H1 (cell line): ENCODE results near the gene TNXB. TPM values are rescaled to one million over a fixed set of nuclear protein-coding genes. Genes with fewer than 3 reads are reported as not detected.

Experiments
- CTCF ChIA-PET: fragments of 300-600 bp; sonication (Branson Sonifier 250); formaldehyde crosslinking; loops from one replicate; lab custom pipeline; 2021; ENCODE audit not compliant: partially characterized antibody; lab: Charles Lee
- POLR2A ChIA-PET: fragments of 300-600 bp; sonication (Branson Sonifier 250); formaldehyde crosslinking; loops from one replicate; lab custom pipeline; 2021; ENCODE audit warnings: inconsistent platforms; ENCODE audit not compliant: partially characterized antibody; lab: Charles Lee
- DNase-seq, 2 experiments: peaks; one replicate each; pipeline versions ENCODE4 v3.0.0 to v3.0.0-alpha.2; 2010 to 2022; ENCODE audit warnings: low spot score in 2 of 2, low read depth in 1 of 2, mixed read lengths in 1 of 2
- FAIRE-seq: peaks from 2 replicates; lab custom pipeline; 2011; peaks lifted over from hg19 to GRCh38; lab: Jason Lieb, UNC
- H2AFZ ChIP-seq: 2 replicates; pipeline ENCODE4 v1.8.1; 2012; ENCODE audit warnings: low read length, inconsistent platforms
- H2AK5ac ChIP-seq: 2 replicates; pipeline ENCODE4 v1.6.1; 2013; ENCODE audit warnings: low read depth, low read length
- H2BK120ac ChIP-seq: replicated peaks from 2 replicates; pipeline ENCODE3; 2013; ENCODE audit warnings: low read depth, low read length, inconsistent platforms
- H2BK12ac ChIP-seq: 2 replicates; pipeline ENCODE4 v1.6.1; 2013; ENCODE audit warnings: low read depth, low read length
- H2BK15ac ChIP-seq: 2 replicates; pipeline ENCODE4 v1.6.1; 2013; ENCODE audit warnings: low read length
- H2BK20ac ChIP-seq: 2 replicates; pipeline ENCODE4 v1.6.1; 2013; ENCODE audit warnings: low read length
- H2BK5ac ChIP-seq: 2 replicates; pipeline ENCODE4 v1.6.1; 2013; ENCODE audit warnings: low read depth, low read length
- H3K14ac ChIP-seq: 2 replicates; pipeline ENCODE4 v1.6.1; 2013; ENCODE audit warnings: inconsistent platforms; ENCODE audit not compliant: insufficient read length
- H3K18ac ChIP-seq: 2 replicates; pipeline ENCODE4 v1.6.1; 2013; ENCODE audit warnings: low read length; ENCODE audit errors: extremely low read depth
- H3K23ac ChIP-seq: 2 replicates; pipeline ENCODE4 v1.6.1; 2013; ENCODE audit warnings: inconsistent platforms; ENCODE audit not compliant: insufficient read length
- H3K23me2 ChIP-seq: 2 replicates; pipeline ENCODE4 v1.6.1; 2013; ENCODE audit warnings: low read depth, low read length
- H3K27ac ChIP-seq: 2 replicates; pipeline ENCODE4 v1.6.1; 2011; ENCODE audit warnings: low read depth, low read length, inconsistent platforms
- H3K27me3 ChIP-seq, 4 experiments: replicated peaks in 1 of 4; 1 replicate in 1 of 4; 2 replicates in 3 of 4; pipeline versions ENCODE4 v1.6.1 to v1.8.1; 2011 to 2013; ENCODE audit warnings: low read length in 3 of 4, mild to moderate bottlenecking in 3 of 4, inconsistent platforms in 2 of 4, mixed read lengths in 2 of 4, moderate library complexity in 1 of 4; ENCODE audit not compliant: control insufficient read depth in 3 of 4, insufficient read depth in 3 of 4; ENCODE audit errors: extremely low read depth in 1 of 4
- H3K36me3 ChIP-seq, 4 experiments: 2 replicates each; pipeline versions ENCODE4 v1.6.1 to v1.8.1; 2011 to 2013; ENCODE audit warnings: mild to moderate bottlenecking in 4 of 4, low read length in 3 of 4, moderate library complexity in 2 of 4, control low read depth in 1 of 4, inconsistent platforms in 1 of 4; ENCODE audit not compliant: insufficient read depth in 4 of 4, control insufficient read depth in 2 of 4
- H3K4ac ChIP-seq: replicated peaks from 2 replicates; pipeline ENCODE3; 2013; ENCODE audit warnings: low read length, low read depth, mixed read lengths, inconsistent platforms; ENCODE audit not compliant: insufficient read length
- H3K4me1 ChIP-seq, 4 experiments: replicated peaks in 1 of 4; 1 replicate in 1 of 4; 2 replicates in 3 of 4; pipeline versions ENCODE4 v1.6.1 to v1.8.1; 2011 to 2013; ENCODE audit warnings: low read length in 3 of 4, inconsistent platforms in 2 of 4, mixed read lengths in 1 of 4; ENCODE audit not compliant: insufficient read depth in 4 of 4, control insufficient read depth in 3 of 4
- H3K4me2 ChIP-seq, 2 experiments: 2 replicates each; pipeline versions ENCODE4 v1.6.1 to v1.8.1; 2011 to 2013; ENCODE audit warnings: low read depth in 2 of 2, low read length in 2 of 2, control low read depth in 1 of 2, inconsistent platforms in 1 of 2, mild to moderate bottlenecking in 1 of 2; ENCODE audit not compliant: insufficient read depth in 1 of 2
- H3K4me3 ChIP-seq, 4 experiments: fragments of 200-600, 300-600 bp in 1 of 4; sonication (generic), shearing (Covaris generic), sonication (Bioruptor Twin) in 1 of 4; 2 replicates each; pipeline versions ENCODE4 v1.5.1 to v1.8.1; 2011 to 2016; ENCODE audit warnings: low read length in 4 of 4, low read depth in 3 of 4, control low read depth in 2 of 4, inconsistent platforms in 2 of 4, mild to moderate bottlenecking in 2 of 4, mixed read lengths in 1 of 4, moderate library complexity in 1 of 4; ENCODE audit not compliant: insufficient read depth in 2 of 4; ENCODE audit errors: extremely low read depth in 1 of 4
- H3K56ac ChIP-seq: replicated peaks from 2 replicates; pipeline ENCODE3; 2013; ENCODE audit warnings: low read depth, mild to moderate bottlenecking, mixed read lengths, low read length, inconsistent platforms; ENCODE audit not compliant: insufficient read length
- H3K79me1 ChIP-seq: 2 replicates; pipeline ENCODE4 v1.6.1; 2013; ENCODE audit warnings: low read depth, low read length, control low read depth
- H3K79me2 ChIP-seq, 2 experiments: 2 replicates each; pipeline versions ENCODE4 v1.6.1 to v1.8.1; 2012 to 2013; ENCODE audit warnings: low read length in 2 of 2, mild to moderate bottlenecking in 2 of 2, inconsistent platforms in 1 of 2; ENCODE audit not compliant: insufficient read depth in 2 of 2, control insufficient read depth in 1 of 2
- H3K9ac ChIP-seq, 4 experiments: replicated peaks in 1 of 4; 1 replicate in 1 of 4; 2 replicates in 3 of 4; pipeline versions ENCODE4 v1.6.1 to v1.8.1; 2011 to 2013; ENCODE audit warnings: low read depth in 3 of 4, low read length in 3 of 4, control low read depth in 2 of 4, mild to moderate bottlenecking in 2 of 4, moderate library complexity in 2 of 4, inconsistent platforms in 1 of 4; ENCODE audit errors: extremely low read depth in 1 of 4
- H3K9me3 ChIP-seq, 2 experiments: 2 replicates each; pipeline versions ENCODE4 v1.6.1 to v1.8.1; 2012 to 2013; ENCODE audit warnings: mild to moderate bottlenecking in 2 of 2, moderate library complexity in 2 of 2, control low read depth in 1 of 2, inconsistent platforms in 1 of 2, low read depth in 1 of 2, low read length in 1 of 2, mixed read lengths in 1 of 2; ENCODE audit not compliant: insufficient read depth in 2 of 2
- H4K20me1 ChIP-seq, 2 experiments: replicated peaks in 1 of 2; 2 replicates each; pipeline versions ENCODE3 to v1.8.1; 2011 to 2013; ENCODE audit warnings: inconsistent platforms in 2 of 2, low read length in 2 of 2, mild to moderate bottlenecking in 1 of 2; ENCODE audit not compliant: insufficient read depth in 2 of 2, control insufficient read depth in 1 of 2
- H4K5ac ChIP-seq: 2 replicates; pipeline ENCODE4 v1.6.1; 2013; ENCODE audit warnings: low read length, low read depth, mixed read lengths, inconsistent platforms; ENCODE audit not compliant: insufficient read length
- H4K8ac ChIP-seq: 2 replicates; pipeline ENCODE4 v1.8.0; 2013; ENCODE audit warnings: mild to moderate bottlenecking, moderate library complexity, low read length, inconsistent platforms; ENCODE audit not compliant: insufficient read depth; ENCODE audit errors: extremely low read depth
- H4K91ac ChIP-seq: replicated peaks from 2 replicates; pipeline ENCODE3; 2013; ENCODE audit warnings: low read length, mixed read lengths, inconsistent platforms; ENCODE audit not compliant: insufficient read length
- CEBPB ChIP-seq: IDR thresholded peaks from 2 replicates; pipeline ENCODE4 v1.6.1; 2012; ENCODE audit warnings: low read depth, low read length
- CHD2 ChIP-seq: IDR thresholded peaks from 2 replicates; pipeline ENCODE4 v1.6.1; 2012; ENCODE audit warnings: low read length, improper control_type of control experiment
- CTBP2 ChIP-seq: IDR thresholded peaks from 2 replicates; pipeline ENCODE4 v1.7.0; 2011; ENCODE audit warnings: borderline replicate concordance, mild to moderate bottlenecking, moderate library complexity, mixed read lengths, low read length; ENCODE audit not compliant: insufficient read depth, insufficient read length
- GABPA ChIP-seq: IDR thresholded peaks from 2 replicates; pipeline ENCODE4 v1.6.1; 2011; ENCODE audit warnings: mild to moderate bottlenecking, low read length, moderate library complexity, borderline replicate concordance; ENCODE audit not compliant: insufficient read depth
- JUND ChIP-seq: IDR thresholded peaks from 2 replicates; pipeline ENCODE4 v1.6.1; 2011; ENCODE audit warnings: mild to moderate bottlenecking, improper control_type of control experiment, low read length
- RBBP5 ChIP-seq: IDR thresholded peaks from 2 replicates; pipeline ENCODE4 v1.7.1; 2012; ENCODE audit warnings: low read depth, mild to moderate bottlenecking, inconsistent platforms, low read length, moderate library complexity, borderline replicate concordance
- RFX5 ChIP-seq: IDR thresholded peaks from 2 replicates; pipeline ENCODE4 v1.6.1; 2011; ENCODE audit warnings: low read depth, low read length, improper control_type of control experiment, borderline replicate concordance
- TAF7 ChIP-seq: optimal IDR thresholded peaks from 2 replicates; pipeline ENCODE3; 2011; ENCODE audit warnings: low read depth, mild to moderate bottlenecking, inconsistent platforms, low read length, moderate library complexity, borderline replicate concordance
- WGBS, 2 experiments: shearing (Covaris generic) in 1 of 2; methylation state at CpG; one replicate each; pipeline versions ENCODE4 v1.1.6 to v1.1.7; 2013 to 2015; ENCODE audit warnings: low lambda C conversion rate in 2 of 2, mixed read lengths in 2 of 2, inconsistent platforms in 1 of 2, low coverage in 1 of 2, missing lambda C conversion rate in 1 of 2; ENCODE audit not compliant: insufficient replicate concordance in 2 of 2, insufficient coverage in 1 of 2, insufficient read length in 1 of 2; ENCODE audit errors: extremely low coverage in 1 of 2, missing lambda C conversion rate in 1 of 2; 5-methylcytosine and 5-hydroxymethylcytosine counted together
- polyA plus RNA-seq, 7 experiments: library from polyadenylated mRNA; depleted of rRNA in 3 of 7; stranded (reverse) in 5 of 7; unstranded in 2 of 7; fragments of >200 nt in 5 of 7; fragments of 200-250 nt in 2 of 7; gene quantifications; 1 replicate in 5 of 7; 2 replicates in 1 of 7; 4 replicates in 1 of 7; pipeline versions ENCODE4 v1.2.1 to v1.2.3, GENCODE V29; 2011 to 2013; ENCODE audit warnings: missing spikeins in 2 of 7, mixed read lengths in 2 of 7
- total RNA-seq: library from RNA; stranded (reverse); fragmentation: NEBNext Ultra II Directional; extraction: Animal tissue kit (Norgen Biotek cat#: 25700); gene quantifications from 2 replicates; pipeline ENCODE4 v1.2.1, GENCODE V29; 2021
- TF ChIP-seq, protein P1 (sequence below): IDR thresholded peaks from 2 replicates; pipeline ENCODE4 v1.6.1; 2011; ENCODE audit warnings: low read depth, mild to moderate bottlenecking, low read length; ENCODE audit not compliant: insufficient read depth
- TF ChIP-seq, protein P2 (sequence below): IDR thresholded peaks from 2 replicates; pipeline ENCODE4 v1.6.1; 2011; ENCODE audit warnings: low read length, improper control_type of control experiment
- TF ChIP-seq, protein P3 (sequence below): IDR thresholded peaks from 2 replicates; pipeline ENCODE4 v1.6.1; 2012; ENCODE audit warnings: low read length, inconsistent platforms

The TNXB gene
- total and polyA plus RNA-seq, 2 of the 8 experiments (the other 6 are each of a cell fraction or from before 2014, with no cell fraction given): 3.1 to 4.8 TPM

DNA sequence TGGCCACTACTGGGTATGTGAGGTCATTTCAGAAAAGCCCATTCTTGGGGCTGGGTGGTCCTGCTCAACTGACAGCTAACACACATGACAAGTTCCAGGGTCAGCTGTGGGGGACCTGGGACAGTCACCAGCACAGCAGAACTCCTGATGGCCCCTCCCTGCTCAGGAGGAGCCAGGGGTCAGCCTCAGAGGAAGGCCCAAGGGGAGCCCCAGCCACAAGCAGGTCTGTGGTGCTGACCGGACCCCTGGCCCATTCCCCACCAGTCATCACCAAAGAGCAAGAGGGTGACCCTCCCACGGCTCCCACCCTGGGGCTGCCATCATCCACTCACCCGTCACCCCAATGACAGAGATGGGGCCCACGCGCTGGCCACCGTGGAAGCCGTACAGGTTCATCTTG is 52.9 kb downstream of the TNXB start:
- no peak overlapping the region for H2BK12ac ChIP-seq
- no peak overlapping the region for H2BK15ac ChIP-seq
- no peak overlapping the region for H4K5ac ChIP-seq
- ChIA-PET POLR2A (no interaction called here), CTCF (interaction anchor here (4.1 kb wide), 1 partner anchor 8 kb away, joined by 38 read pairs; no protein-coding TSS in a partner anchor)
- no peak overlapping the region for H3K27ac ChIP-seq
- H3K4me3 ChIP-seq: no peak overlapping the region
- H2BK5ac ChIP-seq: no peak overlapping the region
- no peaks in the 10 kb centered on the region for H3K9me3 ChIP-seq
- H4K20me1 ChIP-seq: no peaks in the 10 kb centered on the region
- H3K79me2 ChIP-seq: no peaks in the 10 kb centered on the region
- H3K4me2 ChIP-seq: no peak overlapping the region
- no peak overlapping the region for H2BK20ac ChIP-seq
- no peak overlapping the region for H3K23ac ChIP-seq
- no peak overlapping the region for H3K9ac ChIP-seq
- H2AFZ ChIP-seq: no peak overlapping the region
- 60% methylated on average over 1 of the region's 7 CpGs; no CpG with 5 or more reads in 1 of the 2 experiments for WGBS, 2 experiments
- H4K91ac ChIP-seq: no peak overlapping the region
- H3K56ac ChIP-seq: no peak overlapping the region
- no peaks in the 10 kb centered on the region for H3K79me1 ChIP-seq
- H3K18ac ChIP-seq: no peak overlapping the region; the same call in 1 of the 2 replicates
- no peak overlapping the region for H2AK5ac ChIP-seq
- no peak for FAIRE-seq
- no peak overlapping the region for H2BK120ac ChIP-seq
- H3K4ac ChIP-seq: no peak overlapping the region
- H3K27me3 ChIP-seq: no peaks in the 10 kb centered on the region
- no peak for DNase-seq
- H3K23me2 ChIP-seq: peaks cover 1% of the 10 kb centered on the region; the same call in 1 of the 2 replicates
- no peak overlapping the region for H4K8ac ChIP-seq
- no peak overlapping the region for H3K14ac ChIP-seq
- no peaks in the 10 kb centered on the region for H3K4me1 ChIP-seq
- H3K36me3 ChIP-seq: no peaks in the 10 kb centered on the region
- TF ChIP-seq JUND (no peak), RFX5 (no peak), CHD2 (no peak), CTBP2 (no peak), GABPA (no peak), TAF7 (no peak), CEBPB (no peak), RBBP5 (no peak)
- TF ChIP-seq, protein P1, sequence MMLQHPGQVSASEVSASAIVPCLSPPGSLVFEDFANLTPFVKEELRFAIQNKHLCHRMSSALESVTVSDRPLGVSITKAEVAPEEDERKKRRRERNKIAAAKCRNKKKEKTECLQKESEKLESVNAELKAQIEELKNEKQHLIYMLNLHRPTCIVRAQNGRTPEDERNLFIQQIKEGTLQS: no peak
- TF ChIP-seq, protein P2, sequence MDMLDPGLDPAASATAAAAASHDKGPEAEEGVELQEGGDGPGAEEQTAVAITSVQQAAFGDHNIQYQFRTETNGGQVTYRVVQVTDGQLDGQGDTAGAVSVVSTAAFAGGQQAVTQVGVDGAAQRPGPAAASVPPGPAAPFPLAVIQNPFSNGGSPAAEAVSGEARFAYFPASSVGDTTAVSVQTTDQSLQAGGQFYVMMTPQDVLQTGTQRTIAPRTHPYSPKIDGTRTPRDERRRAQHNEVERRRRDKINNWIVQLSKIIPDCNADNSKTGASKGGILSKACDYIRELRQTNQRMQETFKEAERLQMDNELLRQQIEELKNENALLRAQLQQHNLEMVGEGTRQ: no peak
- TF ChIP-seq, protein P3, sequence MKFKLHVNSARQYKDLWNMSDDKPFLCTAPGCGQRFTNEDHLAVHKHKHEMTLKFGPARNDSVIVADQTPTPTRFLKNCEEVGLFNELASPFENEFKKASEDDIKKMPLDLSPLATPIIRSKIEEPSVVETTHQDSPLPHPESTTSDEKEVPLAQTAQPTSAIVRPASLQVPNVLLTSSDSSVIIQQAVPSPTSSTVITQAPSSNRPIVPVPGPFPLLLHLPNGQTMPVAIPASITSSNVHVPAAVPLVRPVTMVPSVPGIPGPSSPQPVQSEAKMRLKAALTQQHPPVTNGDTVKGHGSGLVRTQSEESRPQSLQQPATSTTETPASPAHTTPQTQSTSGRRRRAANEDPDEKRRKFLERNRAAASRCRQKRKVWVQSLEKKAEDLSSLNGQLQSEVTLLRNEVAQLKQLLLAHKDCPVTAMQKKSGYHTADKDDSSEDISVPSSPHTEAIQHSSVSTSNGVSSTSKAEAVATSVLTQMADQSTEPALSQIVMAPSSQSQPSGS: no peak
